GM12878 (cell line): Measurements from ENCODE around the gene SCD5. TPM values are rescaled to one million over a fixed set of nuclear protein-coding genes. Genes with fewer than 3 reads are reported as not detected.

Experiments
- IKZF1 ChIP-seq: fragments of 450-650 bp; conservative IDR thresholded peaks from 2 replicates; pipeline ENCODE4 v1.6.1; 2017; ENCODE audit warnings: antibody characterized with exemption, mild to moderate bottlenecking
- MEF2B ChIP-seq: fragments of 450-650 bp; IDR thresholded peaks from 2 replicates; pipeline ENCODE4 v1.6.1; 2018; ENCODE audit warnings: mild to moderate bottlenecking, moderate library complexity; ENCODE audit not compliant: partially characterized antibody, poor library complexity, severe bottlenecking
- PAX5 ChIP-seq: IDR thresholded peaks from 2 replicates; pipeline ENCODE4 v1.6.1; 2011; ENCODE audit warnings: low read depth, low read length, borderline replicate concordance
- RAD21 ChIP-seq: IDR thresholded peaks from 2 replicates; pipeline ENCODE4 v1.6.1; 2011; ENCODE audit warnings: mild to moderate bottlenecking, low read depth, low read length, moderate library complexity; ENCODE audit not compliant: insufficient read depth
- SUZ12 ChIP-seq: fragments of 200-600 bp; sonication (generic); IDR thresholded peaks from one replicate; pipeline ENCODE4 v1.6.1; 2018; ENCODE audit warnings: antibody characterized with exemption, mild to moderate bottlenecking; ENCODE audit not compliant: unreplicated experiment
- TAF1 ChIP-seq: IDR thresholded peaks from 2 replicates; pipeline ENCODE4 v1.6.1; 2011; ENCODE audit warnings: mild to moderate bottlenecking, low read depth, low read length, borderline replicate concordance
- TBL1XR1 ChIP-seq: IDR thresholded peaks from 2 replicates; pipeline ENCODE4 v1.6.1; 2012; ENCODE audit warnings: low read depth, low read length, improper control_type of control experiment
- ZNF217 ChIP-seq: fragments of 450-650 bp; IDR thresholded peaks from 2 replicates; pipeline ENCODE4 v1.6.1; 2017; ENCODE audit warnings: antibody characterized with exemption, mild to moderate bottlenecking
- polyA plus RNA-seq, 11 experiments: library from polyadenylated mRNA; depleted of rRNA in 4 of 11; unstranded in 6 of 11; stranded (reverse) in 5 of 11; fragments of >200 nt; fragmentation: Nextera tagmentation in 4 of 11; fragmentation: Illumina TruSeq in 1 of 11; extraction: Ambion mirVana in 4 of 11; extraction: Trizol in 1 of 11; gene quantifications; 1 replicate in 1 of 11; 2 replicates in 10 of 11; pipeline versions ENCODE4 v1.2.1 to v1.2.3, GENCODE V29; 2011 to 2016; ENCODE audit warnings: inconsistent platforms in 2 of 11, missing spikeins in 2 of 11, low read depth in 1 of 11
- total RNA-seq, 4 experiments: library from RNA; depleted of rRNA in 3 of 4; stranded (reverse); fragments of >200 nt in 3 of 4; fragmentation: Illumina TruSeq in 1 of 4; extraction: Trizol in 1 of 4; gene quantifications; 2 replicates each; pipeline versions ENCODE4 v1.2.1 to v1.2.3, GENCODE V29; 2013 to 2021
- TF ChIP-seq, protein P1 (sequence below): fragments of 450-650 bp; IDR thresholded peaks from 2 replicates; pipeline ENCODE4 v1.6.1; 2018; ENCODE audit warnings: borderline replicate concordance, mild to moderate bottlenecking; ENCODE audit not compliant: partially characterized antibody
- TF ChIP-seq, protein P2 (sequence below): IDR thresholded peaks from 2 replicates; pipeline ENCODE4 v1.6.1; 2011; ENCODE audit warnings: borderline replicate concordance, low read depth, mild to moderate bottlenecking, moderate library complexity, mixed read lengths, low read length; ENCODE audit not compliant: insufficient read depth; ENCODE audit errors: extremely low read length
- TF ChIP-seq, protein P3 (sequence below): fragments of 450-650 bp; IDR thresholded peaks from 2 replicates; pipeline ENCODE4 v1.6.1; 2017; ENCODE audit warnings: mild to moderate bottlenecking, moderate library complexity
- TF ChIP-seq, protein P4 (sequence below): fragments of 450-650 bp; IDR thresholded peaks from 2 replicates; pipeline ENCODE4 v1.6.1; 2016; ENCODE audit warnings: mild to moderate bottlenecking, moderate library complexity, borderline replicate concordance

SCD5 gene
- total and polyA plus RNA-seq, 10 of the 15 experiments (the other 5 are each of a cell fraction or from before 2014, with no cell fraction given): 2.4 to 15.0 (median 4.2) TPM

DNA sequence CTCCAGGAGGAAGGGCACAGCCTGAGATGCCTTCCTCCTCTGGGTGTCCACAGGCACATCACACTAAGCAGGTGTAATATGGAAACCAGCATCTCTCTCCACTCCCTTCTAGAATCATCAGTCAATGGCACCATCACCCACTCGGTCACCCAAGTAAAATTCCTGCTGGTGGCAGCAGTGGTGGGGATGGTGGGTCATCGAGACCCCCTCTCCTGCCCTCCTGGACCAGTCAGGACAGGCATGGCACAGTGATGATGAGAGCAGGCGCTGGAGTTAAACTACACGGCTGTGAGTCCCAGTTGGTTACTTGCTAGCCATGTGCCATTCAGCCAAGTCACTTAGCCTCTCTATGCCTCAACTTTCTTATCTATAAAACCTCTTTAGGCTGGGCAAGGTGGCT, 42.5 kb downstream of the SCD5 start (continued):
- TF ChIP-seq, protein P1, sequence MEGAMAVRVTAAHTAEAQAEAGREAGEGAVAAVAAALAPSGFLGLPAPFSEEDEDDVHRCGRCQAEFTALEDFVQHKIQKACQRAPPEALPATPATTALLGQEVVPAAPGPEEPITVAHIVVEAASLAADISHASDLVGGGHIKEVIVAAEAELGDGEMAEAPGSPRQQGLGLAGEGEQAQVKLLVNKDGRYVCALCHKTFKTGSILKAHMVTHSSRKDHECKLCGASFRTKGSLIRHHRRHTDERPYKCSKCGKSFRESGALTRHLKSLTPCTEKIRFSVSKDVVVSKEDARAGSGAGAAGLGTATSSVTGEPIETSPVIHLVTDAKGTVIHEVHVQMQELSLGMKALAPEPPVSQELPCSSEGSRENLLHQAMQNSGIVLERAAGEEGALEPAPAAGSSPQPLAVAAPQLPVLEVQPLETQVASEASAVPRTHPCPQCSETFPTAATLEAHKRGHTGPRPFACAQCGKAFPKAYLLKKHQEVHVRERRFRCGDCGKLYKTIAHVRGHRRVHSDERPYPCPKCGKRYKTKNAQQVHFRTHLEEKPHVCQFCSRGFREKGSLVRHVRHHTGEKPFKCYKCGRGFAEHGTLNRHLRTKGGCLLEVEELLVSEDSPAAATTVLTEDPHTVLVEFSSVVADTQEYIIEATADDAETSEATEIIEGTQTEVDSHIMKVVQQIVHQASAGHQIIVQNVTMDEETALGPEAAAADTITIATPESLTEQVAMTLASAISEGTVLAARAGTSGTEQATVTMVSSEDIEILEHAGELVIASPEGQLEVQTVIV: no peak
- no peak for TF ChIP-seq PAX5
- TF ChIP-seq SUZ12: no peak
- TF ChIP-seq MEF2B: no peak
- TF ChIP-seq, protein P2, sequence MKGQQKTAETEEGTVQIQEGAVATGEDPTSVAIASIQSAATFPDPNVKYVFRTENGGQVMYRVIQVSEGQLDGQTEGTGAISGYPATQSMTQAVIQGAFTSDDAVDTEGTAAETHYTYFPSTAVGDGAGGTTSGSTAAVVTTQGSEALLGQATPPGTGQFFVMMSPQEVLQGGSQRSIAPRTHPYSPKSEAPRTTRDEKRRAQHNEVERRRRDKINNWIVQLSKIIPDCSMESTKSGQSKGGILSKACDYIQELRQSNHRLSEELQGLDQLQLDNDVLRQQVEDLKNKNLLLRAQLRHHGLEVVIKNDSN: no peak
- no peak for TF ChIP-seq TBL1XR1
- TF ChIP-seq ZNF217: no peak
- no peak for TF ChIP-seq TAF1
- TF ChIP-seq, protein P3, sequence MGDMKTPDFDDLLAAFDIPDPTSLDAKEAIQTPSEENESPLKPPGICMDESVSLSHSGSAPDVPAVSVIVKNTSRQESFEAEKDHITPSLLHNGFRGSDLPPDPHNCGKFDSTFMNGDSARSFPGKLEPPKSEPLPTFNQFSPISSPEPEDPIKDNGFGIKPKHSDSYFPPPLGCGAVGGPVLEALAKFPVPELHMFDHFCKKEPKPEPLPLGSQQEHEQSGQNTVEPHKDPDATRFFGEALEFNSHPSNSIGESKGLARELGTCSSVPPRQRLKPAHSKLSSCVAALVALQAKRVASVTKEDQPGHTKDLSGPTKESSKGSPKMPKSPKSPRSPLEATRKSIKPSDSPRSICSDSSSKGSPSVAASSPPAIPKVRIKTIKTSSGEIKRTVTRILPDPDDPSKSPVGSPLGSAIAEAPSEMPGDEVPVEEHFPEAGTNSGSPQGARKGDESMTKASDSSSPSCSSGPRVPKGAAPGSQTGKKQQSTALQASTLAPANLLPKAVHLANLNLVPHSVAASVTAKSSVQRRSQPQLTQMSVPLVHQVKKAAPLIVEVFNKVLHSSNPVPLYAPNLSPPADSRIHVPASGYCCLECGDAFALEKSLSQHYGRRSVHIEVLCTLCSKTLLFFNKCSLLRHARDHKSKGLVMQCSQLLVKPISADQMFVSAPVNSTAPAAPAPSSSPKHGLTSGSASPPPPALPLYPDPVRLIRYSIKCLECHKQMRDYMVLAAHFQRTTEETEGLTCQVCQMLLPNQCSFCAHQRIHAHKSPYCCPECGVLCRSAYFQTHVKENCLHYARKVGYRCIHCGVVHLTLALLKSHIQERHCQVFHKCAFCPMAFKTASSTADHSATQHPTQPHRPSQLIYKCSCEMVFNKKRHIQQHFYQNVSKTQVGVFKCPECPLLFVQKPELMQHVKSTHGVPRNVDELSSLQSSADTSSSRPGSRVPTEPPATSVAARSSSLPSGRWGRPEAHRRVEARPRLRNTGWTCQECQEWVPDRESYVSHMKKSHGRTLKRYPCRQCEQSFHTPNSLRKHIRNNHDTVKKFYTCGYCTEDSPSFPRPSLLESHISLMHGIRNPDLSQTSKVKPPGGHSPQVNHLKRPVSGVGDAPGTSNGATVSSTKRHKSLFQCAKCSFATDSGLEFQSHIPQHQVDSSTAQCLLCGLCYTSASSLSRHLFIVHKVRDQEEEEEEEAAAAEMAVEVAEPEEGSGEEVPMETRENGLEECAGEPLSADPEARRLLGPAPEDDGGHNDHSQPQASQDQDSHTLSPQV: no peak
- TF ChIP-seq, protein P4, sequence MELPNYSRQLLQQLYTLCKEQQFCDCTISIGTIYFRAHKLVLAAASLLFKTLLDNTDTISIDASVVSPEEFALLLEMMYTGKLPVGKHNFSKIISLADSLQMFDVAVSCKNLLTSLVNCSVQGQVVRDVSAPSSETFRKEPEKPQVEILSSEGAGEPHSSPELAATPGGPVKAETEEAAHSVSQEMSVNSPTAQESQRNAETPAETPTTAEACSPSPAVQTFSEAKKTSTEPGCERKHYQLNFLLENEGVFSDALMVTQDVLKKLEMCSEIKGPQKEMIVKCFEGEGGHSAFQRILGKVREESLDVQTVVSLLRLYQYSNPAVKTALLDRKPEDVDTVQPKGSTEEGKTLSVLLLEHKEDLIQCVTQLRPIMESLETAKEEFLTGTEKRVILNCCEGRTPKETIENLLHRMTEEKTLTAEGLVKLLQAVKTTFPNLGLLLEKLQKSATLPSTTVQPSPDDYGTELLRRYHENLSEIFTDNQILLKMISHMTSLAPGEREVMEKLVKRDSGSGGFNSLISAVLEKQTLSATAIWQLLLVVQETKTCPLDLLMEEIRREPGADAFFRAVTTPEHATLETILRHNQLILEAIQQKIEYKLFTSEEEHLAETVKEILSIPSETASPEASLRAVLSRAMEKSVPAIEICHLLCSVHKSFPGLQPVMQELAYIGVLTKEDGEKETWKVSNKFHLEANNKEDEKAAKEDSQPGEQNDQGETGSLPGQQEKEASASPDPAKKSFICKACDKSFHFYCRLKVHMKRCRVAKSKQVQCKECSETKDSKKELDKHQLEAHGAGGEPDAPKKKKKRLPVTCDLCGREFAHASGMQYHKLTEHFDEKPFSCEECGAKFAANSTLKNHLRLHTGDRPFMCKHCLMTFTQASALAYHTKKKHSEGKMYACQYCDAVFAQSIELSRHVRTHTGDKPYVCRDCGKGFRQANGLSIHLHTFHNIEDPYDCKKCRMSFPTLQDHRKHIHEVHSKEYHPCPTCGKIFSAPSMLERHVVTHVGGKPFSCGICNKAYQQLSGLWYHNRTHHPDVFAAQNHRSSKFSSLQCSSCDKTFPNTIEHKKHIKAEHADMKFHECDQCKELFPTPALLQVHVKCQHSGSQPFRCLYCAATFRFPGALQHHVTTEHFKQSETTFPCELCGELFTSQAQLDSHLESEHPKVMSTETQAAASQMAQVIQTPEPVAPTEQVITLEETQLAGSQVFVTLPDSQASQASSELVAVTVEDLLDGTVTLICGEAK: no peak
- TF ChIP-seq IKZF1: no peak
- no peak for TF ChIP-seq RAD21
